HG03060 (cell line): ENCODE data around the gene SH2D3A.
"Not testable (repeated sequence)": the region's sequence is repeated elsewhere in the genome, so short reads cannot be mapped to it uniquely, and the experiment has no call there.

Experiments used
- ATAC-seq: cut with Tn5 transposase; IDR thresholded peaks from one replicate; pipeline ENCODE4 v1.9.1; 2021; ENCODE audit warnings: low read depth, moderate number of reproducible peaks; ENCODE audit not compliant: unreplicated experiment

Gene SH2D3A

DNA sequence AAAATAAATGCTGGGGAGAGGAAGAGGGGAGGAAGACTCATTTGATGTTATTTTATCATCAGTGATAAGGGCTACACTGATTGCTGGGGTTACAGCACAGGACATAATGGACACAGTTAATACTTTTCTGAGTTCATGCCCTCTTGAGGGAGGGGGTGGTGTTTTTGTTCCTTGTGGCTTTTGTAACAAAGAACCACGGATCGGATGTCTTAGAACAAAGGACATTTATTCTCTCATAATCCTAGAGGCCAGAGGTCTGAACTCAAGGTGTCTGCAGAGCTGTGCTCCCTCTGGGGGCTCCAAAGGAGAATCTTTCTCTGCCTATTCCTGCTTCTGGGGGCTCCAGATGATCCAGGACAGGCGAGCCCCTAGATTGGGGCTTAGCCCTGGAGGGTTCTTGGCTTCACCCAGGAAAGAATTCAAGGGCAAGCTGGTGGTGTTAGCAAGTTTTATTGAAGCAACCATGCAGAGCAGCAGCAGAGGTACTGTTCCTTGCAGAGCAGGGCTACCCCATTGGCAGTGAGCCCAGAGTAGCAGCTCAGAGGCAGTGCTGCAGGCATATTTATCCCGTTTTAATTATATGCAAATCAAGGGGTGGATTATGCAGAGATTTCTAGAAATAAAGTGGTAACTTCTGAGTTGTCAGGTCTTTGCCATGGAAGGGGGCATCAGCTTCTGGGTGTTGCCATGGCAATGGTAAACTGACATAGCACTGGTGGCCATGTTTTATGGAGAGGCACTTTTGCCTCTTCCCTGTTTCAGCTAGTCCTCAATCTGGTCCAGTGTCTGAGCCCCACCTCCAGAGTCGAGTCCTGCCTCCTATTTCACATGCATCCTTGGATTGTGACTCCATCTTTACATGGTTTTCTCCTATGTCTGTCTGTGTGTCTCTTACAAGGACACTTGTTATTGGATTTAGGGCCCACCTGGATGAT lies 23.2 kb upstream of the SH2D3A start:
- ATAC-seq, result no peak

DNA sequence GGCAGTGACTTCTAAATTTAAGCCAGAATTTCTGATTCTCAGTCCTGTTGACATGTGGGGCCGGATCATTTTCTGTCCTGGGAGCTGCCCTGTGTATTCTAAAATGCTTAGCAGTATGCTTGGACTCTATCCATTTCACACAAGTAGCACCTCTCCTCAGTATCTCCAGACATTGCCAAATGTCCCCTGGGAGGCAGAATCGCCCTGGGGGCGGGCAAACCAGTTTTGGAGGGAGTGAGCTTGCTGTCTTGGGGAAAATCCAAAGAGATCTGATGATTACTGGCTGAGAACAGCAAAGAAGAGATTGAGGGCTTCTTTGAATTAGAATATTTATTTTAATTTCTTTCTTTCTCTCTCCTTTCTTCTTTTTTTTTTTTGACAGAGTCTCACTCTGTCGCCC lies 21.7 kb upstream of the SH2D3A start:
- ATAC-seq, result no peak

DNA sequence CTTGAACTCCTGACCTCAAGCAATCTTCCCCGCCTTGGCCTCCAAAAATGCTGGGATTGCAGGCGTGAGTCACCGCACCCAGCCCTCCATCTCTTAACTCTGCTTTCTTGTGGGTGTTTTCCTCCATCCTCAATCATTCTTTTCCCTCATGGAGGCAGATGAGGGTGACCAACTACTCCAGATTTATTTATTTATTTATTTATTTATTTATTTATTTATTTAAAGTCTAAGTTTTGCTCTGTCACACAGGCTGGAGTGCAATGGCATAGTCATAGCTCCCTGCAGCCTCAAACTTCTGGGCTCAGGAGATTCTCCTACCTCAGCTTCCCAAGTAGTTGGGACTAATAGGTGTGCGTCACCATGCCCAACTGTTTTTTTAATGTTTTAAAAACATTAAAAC lies 20.2 kb upstream of the SH2D3A start:
- ATAC-seq, result no peak

DNA sequence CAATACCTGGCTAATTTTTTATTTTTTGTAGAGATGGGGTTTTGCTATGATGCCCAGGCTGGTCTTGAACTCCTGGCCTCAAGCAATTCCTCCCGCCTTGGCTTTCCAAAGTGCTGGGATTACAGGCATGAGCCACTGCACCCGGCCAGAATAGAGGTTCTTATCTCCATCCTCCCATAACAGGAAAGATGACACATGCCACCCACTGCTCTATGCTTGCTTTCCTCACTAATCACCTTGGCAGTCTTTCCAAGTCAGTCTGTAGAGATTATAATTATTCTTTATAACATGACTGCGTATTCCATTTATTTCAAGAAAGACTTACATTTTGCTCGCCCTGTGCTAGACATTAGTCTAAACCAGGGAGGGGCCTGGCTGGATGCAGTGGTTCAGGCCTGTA lies 12.0 kb upstream of the SH2D3A start:
- no peak for ATAC-seq

DNA sequence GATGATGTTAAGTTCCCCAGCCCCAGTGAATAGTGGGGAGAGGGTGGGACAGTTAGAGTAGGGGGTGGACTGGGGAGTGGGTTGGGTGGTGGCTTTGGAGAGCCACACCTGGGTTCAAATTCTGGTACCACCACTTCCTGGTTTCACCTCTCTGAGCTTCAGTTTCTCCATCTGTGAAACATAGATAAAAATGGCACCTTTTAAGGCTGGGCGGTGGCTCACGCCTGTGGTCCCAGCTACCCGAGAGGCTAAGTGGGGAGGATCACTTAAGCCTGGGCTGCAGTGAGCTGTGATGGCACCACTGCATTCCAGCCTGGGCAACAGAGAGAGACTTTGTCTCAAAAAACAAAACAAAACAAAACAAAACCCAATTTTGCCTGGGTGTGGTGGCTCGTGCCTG lies 11.2 kb upstream of the SH2D3A start:
- no peak for ATAC-seq

DNA sequence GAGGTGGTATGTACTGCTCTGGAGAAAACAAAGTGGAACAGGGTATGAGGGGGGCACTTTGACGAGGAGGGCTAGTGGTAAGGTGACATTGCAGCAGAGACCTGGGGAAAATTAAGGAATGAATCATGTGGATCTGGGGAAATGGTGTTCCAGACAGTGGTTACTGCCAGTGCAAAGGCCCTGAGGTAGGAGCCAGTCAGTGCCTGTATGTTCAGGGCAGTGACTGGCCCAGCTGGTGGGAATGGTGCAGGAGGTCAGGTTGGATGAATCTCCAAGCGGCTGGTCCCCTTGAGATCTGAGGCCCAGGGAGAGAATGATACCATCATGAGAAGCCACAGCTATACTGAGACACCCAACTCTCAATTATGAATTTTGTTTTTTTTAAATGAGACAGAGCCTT lies 10.2 kb upstream of the SH2D3A start:
- ATAC-seq, result no peak

DNA sequence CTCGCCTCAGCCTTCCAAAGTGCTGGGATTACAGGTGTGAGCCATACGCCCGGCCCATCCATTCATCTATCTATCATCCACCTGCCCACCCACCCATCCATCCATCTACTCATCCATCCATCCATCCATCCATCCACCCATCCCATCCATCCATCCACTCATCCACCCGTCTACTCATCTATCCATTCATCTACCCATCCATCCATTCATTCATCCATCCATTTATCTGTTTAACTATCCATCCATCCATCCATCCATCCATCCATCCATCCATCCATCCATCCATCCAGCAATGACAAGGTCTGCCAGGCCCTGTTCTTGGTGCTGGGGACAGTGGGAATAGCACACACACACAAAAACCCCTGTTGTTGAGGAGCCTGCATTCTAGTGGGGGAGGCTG lies 9.8 kb upstream of the SH2D3A start:
- ATAC-seq, result no peak

DNA sequence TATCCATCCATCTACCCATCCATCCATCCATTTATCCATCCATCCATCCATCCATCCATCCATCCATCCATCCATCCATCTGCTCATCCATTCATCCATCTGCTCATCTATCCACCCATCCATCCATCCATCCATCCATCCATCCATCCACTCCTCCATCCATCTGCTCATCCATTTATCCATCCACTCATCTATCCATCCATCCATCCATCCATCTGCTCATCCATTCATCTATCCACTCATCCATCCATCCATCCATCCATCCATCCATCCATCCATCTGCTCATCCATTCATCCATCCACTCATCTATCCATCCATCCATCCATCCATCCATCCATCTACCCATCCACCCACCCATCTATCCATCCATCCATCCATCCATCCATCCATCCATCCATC lies 8.8 kb upstream of the SH2D3A start:
- ATAC-seq, result not testable (repeated sequence)

DNA sequence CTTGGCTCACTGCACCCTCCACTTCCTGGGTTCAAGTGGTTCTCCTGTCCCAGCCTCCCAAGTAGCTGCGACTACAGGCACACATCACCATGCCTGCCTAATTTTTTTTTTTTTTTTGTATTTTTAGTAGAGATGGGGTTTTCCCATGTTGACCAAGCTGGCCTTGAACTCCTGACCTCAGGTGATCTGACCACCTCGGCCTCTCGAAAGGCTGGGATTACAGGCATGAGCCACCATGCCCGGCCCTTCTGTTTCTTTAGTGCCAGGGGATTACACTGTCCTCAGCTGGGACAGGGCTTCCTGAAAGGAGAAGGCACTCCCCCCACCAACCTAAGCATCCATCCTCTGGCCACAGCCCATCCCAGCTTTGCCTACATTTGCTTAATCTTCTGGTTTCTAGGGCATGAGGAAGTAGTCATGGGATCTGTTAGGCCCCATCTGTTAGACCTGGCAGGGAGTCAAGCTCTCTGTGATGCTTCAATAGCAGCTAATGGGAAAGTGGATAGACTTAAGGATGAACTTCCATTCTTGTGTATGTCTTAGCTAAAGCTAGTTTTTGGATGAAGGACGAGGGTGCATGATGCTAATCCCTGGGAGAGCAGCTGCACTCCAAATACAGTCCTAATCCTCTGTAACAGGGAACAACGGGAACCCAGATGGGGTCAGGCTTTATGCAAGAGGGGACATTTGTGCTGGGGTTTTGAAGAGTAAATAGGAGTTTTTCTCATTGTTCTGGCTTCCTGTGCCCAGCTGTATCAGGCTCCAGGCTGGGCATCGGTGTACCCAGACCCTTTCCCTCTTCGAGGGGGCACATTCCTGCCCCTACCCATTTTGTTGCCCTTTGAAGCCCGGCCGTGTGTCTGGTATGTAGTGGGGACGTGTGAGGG lies 7.8 kb upstream of the SH2D3A start:
- no peak for ATAC-seq

DNA sequence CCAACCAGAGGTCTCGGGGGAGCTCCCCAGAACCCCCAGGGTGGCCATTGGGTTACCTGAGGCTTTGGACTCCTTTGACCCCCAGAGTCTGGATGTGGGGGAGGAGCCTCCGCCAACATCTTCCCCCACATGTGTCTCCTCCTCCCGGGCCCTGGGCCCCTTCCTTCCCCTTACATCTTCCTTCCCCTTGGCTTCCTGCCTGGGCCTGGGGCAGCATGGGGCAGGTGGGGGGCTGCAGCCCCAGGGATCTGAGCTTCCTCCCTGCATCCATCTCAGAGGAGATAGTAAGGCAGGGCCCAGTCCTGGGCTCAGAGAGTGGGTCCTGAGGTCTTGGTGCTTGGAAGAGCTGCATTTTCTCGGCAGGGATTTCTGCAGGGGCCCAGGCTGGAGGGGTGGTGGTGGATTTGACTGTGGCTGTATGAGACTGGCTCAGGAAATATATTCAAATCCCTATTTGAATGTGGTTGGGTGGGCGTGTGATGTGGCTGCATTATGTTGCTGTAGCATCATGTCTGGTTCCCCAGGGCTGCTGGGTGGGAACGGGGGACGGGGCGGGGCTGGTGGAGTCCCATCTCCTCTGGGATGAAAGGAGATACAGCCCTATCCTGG lies 6.2 kb upstream of the SH2D3A start:
- no peak for ATAC-seq

DNA sequence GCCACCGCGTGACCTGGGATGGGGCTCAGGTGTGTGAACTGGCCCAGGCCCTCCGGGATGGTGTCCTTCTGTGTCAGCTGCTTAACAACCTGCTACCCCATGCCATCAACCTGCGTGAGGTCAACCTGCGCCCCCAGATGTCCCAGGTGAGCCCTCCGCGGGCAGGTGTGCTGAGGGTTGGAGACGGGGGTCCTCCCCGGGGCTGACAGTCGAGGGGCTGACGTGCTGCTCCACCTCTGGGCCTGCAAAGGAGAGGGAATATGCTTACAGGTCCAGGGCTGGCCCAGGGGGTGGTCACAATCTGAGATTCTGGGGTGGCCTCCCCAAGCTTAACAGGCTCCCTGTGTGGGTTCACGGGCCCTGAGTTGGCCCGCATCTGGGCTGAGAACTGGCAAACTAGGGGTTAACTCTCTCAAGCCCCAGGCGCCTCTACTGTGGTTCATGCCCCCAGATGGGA lies 5.7 kb upstream of the SH2D3A start:
- ATAC-seq, result no peak

DNA sequence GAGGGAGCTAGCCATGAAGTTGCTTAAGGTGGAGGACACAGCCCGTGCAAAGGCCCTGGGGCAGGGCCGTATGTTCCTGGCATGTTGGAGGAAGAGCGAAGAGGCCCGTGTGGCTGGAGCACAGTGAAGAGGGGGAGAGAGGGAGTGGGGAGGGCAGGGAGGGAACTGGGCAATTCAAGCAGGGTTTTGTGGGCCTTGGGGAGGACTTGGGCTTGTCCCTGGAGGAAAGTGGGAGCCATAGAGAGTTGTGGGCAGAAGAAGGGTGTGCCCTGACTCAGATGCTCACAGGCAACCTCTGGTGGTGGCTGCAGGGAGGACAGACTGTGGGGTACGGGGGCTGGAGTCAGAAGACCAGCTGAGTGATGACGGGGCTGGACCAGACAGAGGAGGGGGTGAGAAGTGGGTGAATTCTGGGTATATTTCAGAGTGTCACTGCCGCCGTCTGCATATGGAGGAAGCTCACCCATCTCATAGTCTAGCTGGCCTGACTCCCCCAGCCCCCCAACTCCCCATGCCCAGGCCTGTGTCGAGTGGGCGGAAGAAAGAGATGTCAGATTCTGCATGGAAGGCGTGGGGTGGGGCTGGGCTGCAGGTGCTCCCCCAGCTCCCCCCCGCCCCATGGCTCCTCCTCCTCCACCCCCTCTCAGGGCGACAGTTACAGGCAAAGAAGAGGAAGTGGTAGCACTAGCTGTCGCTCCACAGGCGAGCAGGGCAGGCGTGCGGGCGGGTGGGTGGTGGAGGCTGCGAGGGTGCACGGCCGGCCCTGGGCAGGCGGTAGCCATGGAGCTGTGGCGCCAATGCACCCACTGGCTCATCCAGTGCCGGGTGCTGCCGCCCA lies 5.0 kb upstream of the SH2D3A start, which contains the start of gene VAV1:
Gene VAV1 (plus strand): TSS at position 681 of the 838 bp plus-strand sequence. CDS start 100 bp downstream, at position 781.
- ATAC-seq, result no peak

DNA sequence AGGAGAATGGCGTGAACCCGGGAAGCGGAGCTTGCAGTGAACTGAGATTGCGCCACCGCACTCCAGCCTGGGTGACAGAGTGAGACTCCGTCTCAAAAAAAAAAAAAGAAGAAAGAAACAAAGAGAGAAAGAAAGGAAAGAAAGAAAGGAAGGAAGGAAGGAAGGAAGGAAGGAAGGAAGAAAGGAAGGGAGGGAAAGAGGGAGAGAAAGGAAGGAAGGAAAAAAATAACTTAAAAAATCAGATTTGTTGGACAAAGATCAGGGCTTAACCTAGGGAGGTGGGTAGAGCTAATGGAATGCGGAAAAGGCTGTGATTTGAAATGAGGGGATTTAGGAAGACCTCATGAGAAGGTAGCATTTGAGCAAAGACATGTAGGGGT lies 4.4 kb upstream of the SH2D3A start:
- not testable (repeated sequence) for ATAC-seq

DNA sequence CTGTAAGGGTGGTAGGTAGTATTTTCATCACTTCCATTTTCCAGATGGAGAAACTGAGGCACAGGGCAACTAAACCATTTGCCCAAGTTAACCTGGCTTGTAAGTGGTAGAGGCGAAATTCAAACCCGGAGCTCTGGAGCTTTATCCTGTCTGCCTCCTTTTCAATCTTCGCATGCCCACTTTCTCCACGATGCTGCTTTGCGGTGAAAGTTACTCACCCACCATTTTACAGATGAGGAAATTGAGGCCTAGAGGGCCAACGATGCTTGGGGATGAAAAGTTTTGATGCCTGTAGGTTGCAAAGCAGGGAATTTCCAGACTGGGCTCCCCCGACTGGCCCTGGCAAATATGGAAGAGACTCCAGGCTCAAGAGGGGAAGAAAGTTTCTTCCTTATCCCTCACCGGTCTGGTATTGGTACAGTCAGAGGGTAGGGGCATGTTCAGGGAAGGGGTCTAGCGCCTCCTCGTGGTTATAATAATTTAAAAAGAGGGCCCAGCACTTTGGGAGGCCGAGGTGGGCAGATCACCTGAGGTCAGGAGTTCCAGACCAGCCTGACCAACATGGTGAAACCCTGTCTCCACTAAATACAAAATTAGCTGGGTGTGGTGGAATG lies 1.9 kb upstream of the SH2D3A start:
- ATAC-seq, result no peak

DNA sequence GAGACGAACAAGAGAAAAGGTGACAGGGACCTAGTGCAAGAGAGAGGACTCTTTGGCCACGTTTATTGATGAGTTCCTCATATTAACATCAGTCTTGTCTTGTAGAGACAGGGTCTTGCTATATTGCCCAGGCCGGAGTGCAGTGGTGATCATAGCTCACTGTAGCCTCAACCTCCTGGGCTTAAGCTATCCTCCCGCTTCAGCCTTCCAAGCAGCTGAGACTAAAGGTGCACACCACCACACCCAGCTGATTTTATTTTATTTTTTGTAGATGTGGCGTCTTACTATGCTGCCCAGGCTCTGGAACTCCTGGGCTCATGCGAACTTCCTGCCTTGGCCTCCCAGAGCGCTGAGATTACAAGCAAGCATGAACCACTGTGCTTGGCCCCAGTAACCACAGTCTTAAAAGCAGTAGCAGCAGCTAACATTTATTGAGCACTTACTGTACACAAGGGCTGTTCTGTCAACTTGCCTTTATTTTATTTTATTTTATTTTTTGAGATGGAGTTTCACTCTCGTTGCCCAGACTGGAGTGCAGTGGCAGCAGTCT lies 1.1 kb upstream of the SH2D3A start:
- no peak for ATAC-seq

DNA sequence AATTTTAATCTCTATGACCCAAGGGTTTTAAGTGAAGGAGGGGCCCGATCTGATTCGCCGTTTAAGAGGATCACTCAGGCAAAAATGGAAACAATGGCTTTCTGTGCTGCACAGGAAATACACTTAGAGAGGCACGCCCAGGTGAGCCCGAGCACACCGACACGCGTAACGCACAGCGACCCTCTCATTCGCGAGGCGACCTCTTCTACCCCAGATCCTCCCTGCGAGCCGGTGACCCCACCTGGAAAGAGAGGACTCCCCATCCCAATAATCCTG lies 216 bp downstream of the SH2D3A start:
- ATAC-seq, result no peak

DNA sequence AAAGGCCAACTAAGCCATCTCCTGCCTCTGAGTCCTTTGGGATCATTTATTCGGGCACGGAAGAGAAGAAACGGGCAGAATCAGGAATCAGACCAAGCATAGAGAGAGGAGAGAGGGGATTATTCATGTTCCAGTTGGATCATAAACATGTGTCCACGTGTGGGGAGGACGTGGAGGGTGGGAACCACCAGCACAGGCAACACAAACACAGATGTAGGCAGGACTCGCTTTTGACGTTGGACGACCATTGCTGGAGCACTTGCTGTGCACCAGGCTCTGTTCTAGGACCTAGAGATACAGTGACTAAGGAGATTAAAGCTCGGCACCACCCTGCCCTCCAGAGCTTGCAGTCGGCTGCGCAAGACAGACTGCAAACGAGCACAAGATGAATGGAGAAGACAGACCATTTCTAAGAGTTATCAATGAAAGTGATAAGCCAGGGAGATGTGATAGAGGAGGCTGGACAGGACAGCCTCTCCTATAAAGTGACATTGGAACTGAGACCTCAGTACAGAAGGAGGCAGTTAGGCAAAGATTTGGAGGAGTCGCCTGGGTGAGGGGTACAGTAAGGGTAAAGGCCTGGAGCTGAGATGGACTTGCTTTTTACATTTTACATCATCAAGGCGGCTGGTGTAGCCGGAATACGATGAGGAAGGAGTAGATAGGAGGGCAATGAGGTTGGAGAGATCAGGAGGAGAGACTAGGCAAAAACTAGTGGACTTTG lies 716 bp downstream of the SH2D3A start:
- no peak for ATAC-seq

DNA sequence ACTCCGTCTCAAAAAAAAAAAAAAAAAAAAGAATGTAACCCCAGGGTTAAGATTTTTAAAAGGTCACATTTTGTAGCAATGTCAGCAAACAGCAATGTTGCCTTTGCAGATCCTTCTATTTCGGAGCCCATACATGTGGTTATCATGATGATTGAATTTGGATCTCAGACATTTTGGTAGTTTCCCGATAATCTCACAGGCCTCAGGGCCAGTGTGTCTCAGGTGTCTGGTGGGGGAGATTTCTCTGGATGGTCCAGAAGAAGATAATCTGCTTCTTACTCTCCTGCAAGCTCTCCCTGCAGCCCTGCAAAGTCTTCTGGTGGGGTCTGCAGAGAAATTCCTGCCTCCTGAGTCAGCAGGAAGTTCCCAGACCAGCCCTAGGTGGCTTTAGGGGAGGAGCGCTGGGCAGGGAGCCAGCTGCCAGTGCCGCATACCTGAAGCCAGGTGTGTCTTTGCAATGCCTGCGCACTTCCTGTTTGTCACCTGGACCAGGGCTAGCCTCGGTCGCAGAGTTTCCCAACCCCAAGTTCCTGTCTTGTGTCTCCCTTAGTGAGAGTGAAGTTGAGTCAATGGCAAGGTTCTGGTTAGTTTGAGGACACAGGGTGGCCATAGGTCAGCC lies 1.4 kb downstream of the SH2D3A start:
- ATAC-seq, result no peak
